SW480 (cell line): ENCODE measurements around the gene CDC42BPA.
"Not testable (repeated sequence)": the region's sequence is repeated elsewhere in the genome, so short reads cannot be mapped to it uniquely, and the experiment has no call there.

Experiments
- DNase-seq: peaks from one replicate; pipeline ENCODE4 v3.0.0-alpha.2; 2016; ENCODE audit warnings: low spot score

Gene CDC42BPA

DNA sequence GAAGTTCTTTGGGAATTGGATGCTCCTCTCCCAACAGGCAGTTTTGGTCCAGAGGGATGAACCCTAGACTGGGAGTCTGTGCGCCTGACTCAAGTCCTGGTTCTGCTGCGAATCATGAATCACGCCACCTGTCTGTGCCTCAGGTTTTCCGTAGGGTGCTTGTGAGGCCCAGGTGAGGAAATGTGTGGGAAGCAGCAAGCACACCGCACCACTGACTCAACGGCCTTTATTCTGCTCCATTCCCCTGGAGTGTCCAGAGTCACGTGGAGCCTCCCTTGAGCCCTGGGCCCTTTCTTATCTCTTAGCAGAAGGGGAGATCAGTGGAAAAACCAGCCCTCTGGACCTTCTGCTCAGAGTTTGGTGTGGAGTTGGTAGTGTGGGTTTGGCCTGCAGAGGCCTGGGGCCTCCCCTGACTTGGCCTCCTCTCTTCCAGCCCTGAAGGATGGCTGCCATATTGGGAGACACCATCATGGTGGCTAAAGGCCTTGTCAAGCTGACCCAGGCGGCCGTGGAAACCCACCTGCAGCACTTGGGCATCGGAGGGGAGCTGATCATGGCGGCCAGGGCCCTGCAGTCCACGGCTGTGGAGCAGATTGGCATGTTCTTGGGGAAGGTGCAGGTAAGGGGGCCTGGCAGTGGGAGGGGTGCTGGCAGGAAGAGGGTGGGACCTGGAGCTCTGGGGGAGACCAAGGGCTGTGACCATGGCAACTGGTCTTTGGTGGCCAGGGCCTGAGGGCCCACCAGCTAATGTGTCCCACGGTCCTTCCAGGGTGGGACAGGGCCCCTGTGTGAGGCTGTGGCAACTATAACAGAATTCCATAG is 357.1 kb downstream of the CDC42BPA start:
- no peak for DNase-seq

DNA sequence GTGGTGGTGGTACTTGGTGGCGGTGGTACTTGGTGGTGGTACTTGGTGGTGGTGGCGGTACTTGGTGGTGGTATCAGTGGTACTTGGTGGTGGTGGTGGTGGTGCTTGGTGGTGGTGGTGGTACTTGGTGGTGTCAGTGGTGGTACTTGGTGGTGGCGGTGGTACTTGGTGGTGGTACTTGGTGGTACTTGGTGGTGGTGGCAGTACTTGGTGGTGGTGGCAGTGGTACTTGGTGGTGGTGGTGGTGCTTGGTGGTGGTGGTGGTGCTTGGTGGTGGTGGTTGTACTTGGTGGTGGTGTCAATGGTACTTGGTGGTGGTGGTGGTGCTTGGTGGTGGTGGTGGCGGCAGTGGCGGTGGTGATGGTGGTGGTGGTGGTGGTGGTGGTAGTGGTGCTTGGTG is 358.0 kb downstream of the CDC42BPA start:
- DNase-seq, result no peak

DNA sequence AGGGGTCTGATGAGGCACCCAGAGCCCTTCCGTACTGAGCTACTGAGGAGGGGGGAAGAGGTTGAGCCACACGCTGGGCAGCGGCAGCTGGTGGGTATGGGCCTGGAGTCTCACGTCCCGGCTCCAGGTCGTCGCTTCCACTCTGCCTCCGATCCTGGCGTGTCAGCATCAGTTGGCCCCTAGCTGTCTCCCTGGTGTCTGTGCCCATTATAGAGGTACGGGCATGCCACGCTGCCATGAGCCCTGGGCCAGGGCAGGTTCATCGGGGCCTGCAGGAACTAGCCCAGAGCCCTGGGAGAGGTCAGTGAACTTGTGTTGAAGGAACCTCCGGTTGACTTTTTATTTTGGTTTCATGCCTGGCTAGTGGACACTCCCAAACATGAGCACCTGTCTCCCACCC is 360.0 kb downstream of the CDC42BPA start:
- DNase-seq, result no peak

DNA sequence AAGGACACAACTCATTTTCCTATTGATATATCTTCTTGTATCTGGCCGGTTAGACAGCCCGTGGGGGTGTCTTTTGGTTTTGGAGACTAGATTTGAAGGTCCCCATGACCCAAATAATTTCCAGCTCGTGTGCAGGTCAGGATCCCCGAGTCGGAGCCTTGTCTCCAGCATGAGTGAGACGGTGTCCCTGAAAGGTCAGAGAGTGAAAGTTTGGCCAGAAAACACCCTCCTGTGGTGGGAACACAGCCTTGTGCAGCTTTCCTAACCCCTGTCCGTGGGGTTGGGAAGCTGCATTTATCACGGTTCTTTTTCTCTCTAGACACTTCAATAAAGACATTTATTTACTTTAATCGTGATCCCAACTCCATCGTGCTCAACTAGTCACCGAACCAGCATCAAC is 360.6 kb downstream of the CDC42BPA start:
- no peak for DNase-seq

DNA sequence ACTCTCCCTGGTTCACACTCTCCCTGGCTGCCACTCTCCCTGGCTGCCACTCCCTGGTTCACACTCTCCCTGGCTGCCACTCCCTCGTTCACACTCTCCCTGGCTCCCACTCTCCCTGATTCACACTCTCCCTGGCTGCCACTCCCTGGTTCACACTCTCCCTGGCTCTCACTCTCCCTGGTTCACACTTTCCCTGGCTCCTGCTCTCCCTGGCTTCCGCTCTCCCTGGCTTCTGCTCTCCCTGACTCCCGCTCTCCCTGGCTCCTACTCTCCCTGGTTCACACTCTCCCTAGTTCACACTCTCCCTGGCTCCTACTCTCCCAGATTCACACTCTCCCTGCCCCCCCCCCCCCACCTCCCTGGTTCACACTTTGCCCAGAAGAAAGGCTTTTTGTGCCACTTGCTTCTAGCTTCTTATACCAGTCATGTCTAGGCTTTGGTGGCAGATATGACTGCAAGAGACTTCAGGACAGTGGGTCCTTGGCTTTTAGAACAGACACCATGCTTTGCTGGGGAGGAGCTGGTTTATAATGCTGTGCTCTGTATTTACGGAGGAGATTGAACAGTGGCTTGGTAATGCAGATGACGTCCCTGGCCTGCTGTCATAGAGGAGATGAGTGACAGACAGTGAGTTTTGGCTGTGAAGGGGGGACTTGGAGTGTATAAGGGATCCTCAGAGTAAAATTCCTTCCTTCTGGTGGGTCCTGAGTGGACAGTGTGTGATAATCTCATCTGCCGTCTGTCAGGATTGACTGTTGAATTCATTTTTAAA is 361.2 kb downstream of the CDC42BPA start:
- no peak for DNase-seq

DNA sequence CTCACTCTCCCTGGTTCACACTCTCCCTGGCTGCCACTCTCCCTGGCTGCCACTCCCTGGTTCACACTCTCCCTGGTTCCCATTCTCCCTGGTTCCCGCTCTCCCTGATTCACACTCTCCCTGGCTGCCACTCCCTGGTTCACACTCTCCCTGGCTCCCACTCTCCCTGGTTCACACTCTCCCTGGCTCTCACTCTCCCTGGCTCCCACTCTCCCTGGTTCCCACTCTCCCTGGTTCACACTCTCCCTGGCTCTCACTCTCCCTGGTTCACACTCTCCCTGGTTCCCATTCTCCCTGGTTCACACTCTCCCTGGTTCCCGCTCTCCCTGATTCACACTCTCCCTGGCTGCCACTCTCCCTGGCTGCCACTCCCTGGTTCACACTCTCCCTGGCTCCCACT is 362.4 kb downstream of the CDC42BPA start:
- not testable (repeated sequence) for DNase-seq

DNA sequence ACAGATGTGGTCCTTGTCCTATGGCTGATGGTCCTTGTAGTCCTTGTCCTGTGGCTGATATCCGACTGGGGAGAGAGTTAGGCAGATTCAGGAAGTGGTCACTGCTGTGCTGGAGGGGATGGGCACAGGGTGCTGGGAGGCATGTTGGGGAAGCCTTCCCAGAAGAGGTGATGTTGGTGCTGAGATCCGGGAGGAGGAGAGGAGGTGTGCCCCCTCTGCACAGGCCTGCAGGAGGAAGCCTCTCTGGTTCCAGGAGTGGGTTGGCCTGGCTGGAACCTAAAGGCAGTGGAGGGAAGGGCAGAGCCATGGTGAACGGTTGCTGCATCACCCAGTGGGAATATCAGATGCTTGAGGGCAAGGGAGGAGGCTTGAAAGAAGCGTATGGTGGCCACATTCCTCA is 363.5 kb downstream of the CDC42BPA start:
- DNase-seq, result no peak

DNA sequence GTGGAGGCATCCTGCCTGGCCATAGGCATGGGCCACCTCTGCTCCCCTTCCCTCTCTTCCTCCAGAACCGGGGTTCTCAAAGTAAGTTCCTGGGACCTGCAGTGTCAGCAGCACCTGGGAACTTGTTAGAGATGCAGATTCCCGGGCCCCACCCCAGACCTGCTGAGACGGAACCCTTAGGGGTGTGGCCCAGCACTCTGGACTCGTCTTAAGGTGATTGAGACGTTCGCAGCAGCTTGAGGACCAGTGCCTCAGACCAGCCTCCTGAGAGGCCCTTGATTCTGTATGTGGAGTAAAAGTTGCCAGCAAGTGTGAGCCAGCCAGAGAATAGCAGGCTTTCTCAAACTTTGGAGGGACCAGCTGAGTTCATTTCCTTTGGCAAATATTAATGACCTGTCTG is 364.0 kb downstream of the CDC42BPA start:
- DNase-seq, result no peak

DNA sequence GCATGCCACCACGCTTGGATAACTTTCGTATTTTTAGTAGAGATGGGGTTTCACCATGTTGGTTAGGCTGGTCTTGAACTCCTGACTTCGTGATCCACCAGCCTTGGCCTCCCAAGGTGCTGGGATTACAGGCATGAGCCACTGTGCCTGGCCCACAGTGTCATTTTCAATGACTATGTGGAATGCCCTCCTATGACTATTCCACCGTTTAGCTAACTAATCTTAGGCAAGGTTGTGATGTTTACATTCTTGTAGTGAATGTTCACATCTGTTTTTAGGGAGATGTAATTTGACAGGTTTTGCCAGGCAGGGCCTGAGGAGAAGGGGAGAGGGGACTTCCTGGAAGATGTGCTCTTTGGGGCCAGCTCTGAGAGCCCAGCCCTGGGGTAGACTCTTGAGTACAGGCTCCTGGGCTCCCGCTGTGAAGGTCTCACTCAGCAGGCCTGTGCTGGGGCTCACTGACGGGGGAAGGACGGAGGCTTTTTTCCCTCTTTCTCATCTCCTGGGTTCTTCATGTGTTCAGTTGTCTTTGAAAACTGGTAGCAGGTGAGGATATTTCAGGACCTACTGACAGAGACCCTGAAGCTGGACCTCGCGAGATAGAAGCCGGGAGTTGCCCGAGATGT is 365.0 kb downstream of the CDC42BPA start:
- no peak for DNase-seq

DNA sequence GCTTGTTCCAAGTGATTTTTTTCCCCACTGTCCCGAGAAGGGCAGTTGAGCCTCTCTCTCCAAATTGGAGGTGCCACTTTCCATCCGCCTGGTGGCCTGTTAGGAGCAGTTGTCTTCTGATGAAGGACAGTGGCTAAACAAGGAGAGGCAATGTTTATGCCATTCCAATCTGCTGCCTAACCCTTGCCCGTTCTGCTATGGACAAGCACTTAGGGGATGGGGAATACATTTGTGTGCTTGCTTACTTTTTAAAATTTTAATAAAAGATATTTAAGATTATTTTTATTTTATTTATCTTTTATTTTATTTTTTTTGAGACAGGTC is 366.2 kb downstream of the CDC42BPA start:
- no peak for DNase-seq

DNA sequence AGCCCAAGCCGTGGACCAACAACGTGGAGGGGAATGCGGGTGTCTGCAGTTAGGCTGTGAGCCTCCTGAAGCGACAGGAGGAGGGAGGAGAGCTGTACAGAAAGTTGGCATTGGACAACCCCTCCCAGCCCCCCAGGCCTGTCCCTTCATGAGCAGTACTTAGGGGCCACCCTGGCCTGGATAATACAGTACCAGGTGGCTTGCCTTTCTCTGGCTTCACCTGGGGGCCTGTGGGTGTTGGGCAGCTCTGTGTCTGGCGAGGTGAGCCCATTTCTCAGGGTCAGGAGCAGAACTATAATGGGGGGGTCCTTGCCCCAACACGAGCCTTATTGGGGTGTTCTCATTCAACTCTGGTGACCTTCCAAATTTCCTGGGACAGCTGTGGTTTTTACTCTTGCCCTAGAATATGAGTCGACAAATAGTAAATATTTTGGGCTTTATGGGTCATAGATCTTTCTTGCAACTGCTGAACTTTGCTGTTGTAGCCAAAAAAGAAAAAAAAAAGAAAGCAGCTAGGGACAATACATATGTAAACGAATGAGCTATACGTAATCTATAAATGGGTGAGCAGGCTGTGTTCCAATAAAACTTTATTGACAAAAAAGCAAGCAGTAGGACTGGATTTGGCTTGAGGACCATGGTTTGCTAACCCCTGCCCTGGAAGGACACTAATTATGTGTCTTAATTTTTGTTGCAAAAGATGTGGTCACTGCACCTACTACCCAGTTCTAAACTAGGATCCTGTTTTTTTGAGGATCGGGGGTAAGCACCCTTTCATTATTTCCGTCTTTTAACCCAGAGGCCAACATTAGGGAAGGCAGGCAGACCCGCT is 366.8 kb downstream of the CDC42BPA start:
- no peak for DNase-seq

DNA sequence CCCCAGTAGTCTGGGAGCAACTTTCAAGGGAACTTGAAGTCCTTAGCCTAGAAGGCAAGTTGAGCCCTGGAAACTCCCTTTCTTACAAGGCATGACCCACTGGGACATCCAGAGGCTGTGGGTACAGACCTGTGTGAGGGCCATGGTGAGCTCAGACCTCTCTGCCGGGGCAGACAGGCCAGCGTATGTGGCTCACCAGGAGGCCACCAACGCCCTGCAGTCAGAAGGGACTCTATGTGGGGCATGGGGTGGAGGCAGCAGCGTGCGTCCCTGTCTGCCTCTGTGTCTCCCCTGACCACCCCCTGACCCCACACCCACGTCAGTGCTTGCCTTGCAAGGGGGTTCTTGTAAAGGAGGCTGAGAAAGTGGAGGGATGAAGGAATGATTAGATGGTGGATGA is 367.4 kb downstream of the CDC42BPA start:
- no peak for DNase-seq

DNA sequence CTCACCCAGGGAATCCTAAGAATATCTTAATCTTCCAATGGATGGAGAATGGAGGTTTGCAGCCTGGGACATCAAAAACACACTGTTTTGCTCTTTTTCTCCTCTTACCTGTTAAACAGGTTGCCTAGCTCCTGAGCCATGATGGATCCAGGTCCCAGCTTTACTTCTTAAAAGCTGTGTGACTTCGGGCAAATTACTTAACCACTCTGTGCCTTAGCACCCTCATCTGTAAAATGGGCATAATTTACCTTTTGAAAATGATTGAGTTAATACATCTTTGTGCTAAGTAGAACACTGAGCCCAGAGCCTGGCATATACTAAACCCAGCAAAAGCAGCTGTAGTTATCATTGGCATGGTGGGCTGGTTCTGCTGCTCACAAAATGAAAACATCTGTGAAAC is 368.0 kb downstream of the CDC42BPA start:
- DNase-seq, result no peak

DNA sequence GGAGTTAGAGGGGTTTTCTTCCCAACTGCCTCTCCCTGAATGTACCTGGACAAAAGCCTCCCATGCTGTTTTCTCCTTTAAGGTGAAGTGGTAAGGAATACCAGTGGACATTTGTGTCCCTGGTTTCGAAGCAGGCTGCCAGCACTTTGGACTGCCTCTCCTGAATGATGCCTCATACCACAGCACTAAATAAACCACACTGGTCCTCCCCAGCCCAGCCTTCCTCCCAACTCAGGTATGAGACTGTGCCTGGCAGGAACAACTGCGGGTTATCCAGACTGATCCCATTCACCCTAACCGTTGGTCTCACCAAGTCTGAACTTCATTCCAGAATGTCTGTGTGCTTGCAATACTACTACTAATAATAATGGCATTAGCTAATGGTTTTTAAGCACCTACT is 368.9 kb downstream of the CDC42BPA start:
- DNase-seq, result no peak

DNA sequence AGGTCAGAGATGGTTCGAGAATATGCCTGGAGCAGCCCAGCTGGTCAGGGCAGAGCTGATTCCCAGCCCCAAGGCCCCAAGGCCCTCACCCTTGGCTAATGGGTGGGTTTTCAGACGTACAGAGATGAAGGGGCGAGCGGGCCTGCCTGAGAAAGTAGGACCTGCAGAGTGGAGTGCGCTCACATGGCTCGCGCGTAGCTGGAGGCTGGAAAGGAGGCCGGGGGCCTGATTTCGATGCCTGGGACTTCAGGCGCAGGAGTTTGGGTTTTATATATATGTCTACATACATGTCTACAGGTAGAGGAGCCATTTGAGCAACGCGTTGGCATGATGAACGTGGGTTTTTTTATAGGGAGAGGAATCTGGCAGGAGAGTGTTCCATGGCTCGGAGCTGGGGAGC is 369.3 kb downstream of the CDC42BPA start:
- DNase-seq, result no peak

DNA sequence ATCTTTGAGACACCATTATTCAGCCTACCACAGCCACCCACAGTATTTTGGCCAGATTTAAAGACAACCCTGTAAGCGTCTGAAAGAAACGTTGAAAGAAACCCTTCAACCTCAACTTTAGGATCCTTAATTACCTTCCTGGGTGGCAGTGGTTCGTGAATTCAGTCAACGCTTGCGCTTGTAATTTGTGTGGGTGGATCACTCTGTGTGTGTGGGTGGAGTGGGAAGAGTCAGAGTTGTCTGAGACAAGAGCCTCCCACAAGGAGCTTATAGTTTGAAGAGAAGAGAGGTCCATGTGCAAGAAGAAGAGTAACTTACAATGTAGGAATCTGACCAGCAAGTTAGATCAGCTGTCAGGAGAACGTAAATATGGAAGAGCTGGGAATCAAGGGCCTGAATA is 369.8 kb downstream of the CDC42BPA start:
- DNase-seq, result no peak

DNA sequence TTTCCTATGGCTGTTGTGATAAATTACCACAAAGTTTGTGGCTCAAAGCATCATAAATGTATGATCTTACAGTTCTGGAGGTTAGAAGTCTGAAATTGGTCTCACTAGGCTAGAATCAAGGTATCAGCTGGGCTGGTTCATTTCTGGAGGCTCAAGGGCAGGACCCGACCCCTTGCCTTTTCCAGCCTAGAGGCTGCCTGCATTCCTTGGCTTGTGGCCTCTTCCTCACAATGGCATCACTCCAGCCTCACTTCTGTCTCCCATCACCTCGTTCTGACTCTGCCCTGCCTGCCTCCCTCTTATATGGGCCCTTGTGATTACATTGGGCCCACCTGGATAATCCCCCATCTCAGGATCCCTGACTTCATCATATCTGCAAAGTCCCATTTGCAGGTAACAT is 370.2 kb downstream of the CDC42BPA start:
- no peak for DNase-seq

DNA sequence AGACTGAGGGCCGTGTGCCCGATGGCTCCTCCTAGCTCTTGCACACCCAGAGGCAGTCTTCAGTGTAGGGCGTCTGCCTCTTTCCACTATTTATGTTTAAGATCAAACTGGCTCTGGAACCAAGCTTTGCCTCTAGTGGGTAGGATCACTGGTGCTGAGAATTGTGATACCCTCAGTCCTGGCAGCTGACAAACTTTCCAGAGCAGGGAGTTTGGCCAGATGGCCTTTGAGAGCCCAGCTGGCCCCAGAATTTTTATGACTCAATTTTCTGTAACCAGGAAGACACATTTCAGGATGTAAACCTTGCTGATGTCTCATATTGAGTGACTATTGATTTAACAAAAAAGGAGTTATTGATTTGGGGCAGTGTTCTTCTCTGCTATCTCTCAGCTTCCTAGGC is 371.5 kb downstream of the CDC42BPA start:
- no peak for DNase-seq

DNA sequence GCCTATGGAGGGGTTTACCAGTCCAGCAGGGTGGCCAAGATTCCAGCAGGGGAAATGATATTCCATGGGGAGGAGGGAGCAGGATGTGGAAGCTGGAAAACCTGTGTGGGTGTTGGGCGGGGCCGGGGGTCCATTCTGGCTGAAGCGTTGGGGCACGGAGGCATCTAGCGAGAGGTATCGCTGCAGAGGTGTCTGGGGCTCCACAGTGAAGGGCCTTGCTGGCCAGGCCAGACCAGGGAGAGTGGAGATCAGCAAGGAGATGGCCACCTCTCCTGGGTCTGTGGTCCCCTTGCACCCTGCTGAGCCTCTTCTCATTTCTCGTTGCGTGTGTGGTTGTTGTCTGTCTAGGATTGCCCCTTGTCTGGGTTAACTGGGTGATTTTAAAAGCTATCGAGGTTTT is 372.0 kb downstream of the CDC42BPA start:
- no peak for DNase-seq

DNA sequence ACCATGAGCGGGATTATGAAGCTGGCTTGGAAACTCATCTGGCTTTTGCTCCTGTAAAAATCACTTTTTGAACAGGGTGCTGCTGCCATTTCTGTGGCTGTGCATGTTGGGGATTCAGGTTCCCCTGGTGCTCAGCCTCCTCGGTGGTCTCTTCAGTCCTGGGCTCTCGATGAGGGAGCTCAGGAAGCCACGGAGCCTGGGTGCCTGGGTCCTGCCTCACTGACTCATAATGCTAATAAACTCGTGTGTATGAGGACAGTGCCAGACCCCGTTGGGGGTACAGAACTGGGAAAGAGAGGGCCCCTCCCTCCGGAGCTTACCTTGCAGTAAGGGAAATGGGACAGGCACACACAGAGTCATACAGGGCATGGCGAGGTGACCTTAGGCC is 372.4 kb downstream of the CDC42BPA start:
- no peak for DNase-seq

DNA sequence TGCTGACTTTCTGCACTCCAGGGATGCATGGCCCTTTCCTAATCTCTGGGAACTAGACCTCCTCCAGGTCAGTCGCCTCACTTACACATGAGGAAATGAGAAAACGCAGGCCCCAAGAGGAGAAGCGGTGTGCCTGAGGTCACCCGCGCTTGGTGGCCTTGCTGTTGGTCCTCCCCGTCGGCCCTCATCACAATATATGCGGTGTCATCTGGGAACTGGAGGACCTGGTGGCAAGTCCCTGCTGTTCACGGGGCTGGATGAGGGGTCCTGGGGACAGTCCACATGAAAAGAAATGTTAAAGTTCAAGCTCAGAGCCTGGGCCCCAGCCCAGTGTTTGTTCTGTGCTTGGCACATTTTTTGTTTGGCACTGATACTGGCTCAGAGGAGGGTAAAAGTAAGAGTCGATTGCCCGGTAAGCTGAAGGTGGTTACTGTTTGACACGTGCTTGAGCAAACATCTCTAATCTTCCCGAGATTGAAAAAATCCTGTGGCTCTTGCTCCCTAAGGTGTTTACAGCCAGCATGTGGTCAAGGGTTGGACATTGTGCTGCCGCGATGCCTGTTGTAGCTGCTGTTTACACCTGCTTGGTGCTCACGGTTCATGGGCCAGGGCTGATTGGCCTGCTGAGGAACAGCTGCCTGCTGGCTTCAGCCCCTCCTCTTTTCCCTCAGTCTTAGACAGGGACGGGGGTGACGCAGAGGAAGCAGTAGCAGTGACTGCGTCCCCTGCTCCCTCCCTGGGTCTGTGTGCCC is 373.0 kb downstream of the CDC42BPA start:
- DNase-seq, result no peak

DNA sequence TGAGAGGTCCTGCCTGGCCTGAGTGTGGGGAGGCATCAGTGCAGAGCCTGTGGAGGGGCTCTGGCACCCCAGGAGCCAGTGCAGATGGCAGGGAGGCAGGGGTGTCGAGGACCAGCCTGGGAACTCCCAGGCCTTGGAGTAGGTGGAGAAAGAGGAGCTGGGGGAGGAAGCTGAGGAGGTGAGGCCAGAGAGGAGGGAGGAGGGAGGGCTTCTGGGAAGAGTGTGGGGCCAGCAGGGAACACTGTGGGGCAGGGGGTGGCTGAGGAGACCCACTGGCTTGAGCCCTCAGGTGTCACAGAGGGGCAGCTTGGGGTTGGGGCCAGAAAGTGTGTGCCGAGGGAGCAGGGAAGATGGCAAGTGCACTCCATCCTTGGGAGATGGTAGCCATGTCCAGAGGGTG is 374.4 kb downstream of the CDC42BPA start:
- DNase-seq, result no peak
